HepG2 (cell line): ENCODE results near the gene SMOC1. TPM values are rescaled to one million over a fixed set of nuclear protein-coding genes. Genes with fewer than 3 reads are reported as not detected.

ENCODE experiments used
- ETV5 ChIP-seq: IDR thresholded peaks from 2 replicates; pipeline ENCODE4 v1.6.1; 2018; ENCODE audit warnings: missing biosample characterization, missing genetic modification reagents, inconsistent platforms, borderline replicate concordance
- FOSL1 ChIP-seq: sonication (generic); formaldehyde crosslinking; IDR thresholded peaks from 2 replicates; pipeline ENCODE4 v1.9.0; 2021; ENCODE audit warnings: missing genetic modification reagents, borderline replicate concordance
- MTF1 ChIP-seq: sonication (generic); formaldehyde crosslinking; IDR thresholded peaks from 2 replicates; pipeline ENCODE4 v1.5.0; 2020; ENCODE audit warnings: missing genetic modification reagents
- polyA plus RNA-seq, 8 experiments: library from polyadenylated mRNA; depleted of rRNA in 3 of 8; stranded (reverse) in 7 of 8; unstranded in 1 of 8; fragments of >200 nt; fragmentation: Illumina TruSeq in 4 of 8; extraction: Trizol in 4 of 8; gene quantifications; 2 replicates each; pipeline versions ENCODE4 v1.2.1 to v1.2.3, GENCODE V29; 2011 to 2016; ENCODE audit warnings: low read depth in 4 of 8, missing spikeins in 1 of 8, mixed read lengths in 1 of 8; ENCODE audit not compliant: insufficient read depth in 1 of 8
- total RNA-seq, 5 experiments: library from RNA; depleted of rRNA; stranded (reverse); fragments of >200 nt; fragmentation: Illumina TruSeq; extraction: Trizol; gene quantifications; 2 replicates each; pipeline ENCODE4 v1.2.3, GENCODE V29; 2016; ENCODE audit warnings: low read depth in 1 of 5
- TF ChIP-seq, protein P1 (sequence below): IDR thresholded peaks from 2 replicates; pipeline ENCODE4 v1.6.1; 2016; ENCODE audit warnings: low read depth
- TF ChIP-seq, protein P2 (sequence below): IDR thresholded peaks from 2 replicates; pipeline ENCODE4 v1.6.1; 2016; ENCODE audit warnings: mild to moderate bottlenecking
- TF ChIP-seq, protein P3 (sequence below): sonication (generic); formaldehyde crosslinking; IDR thresholded peaks from 2 replicates; pipeline ENCODE4 v1.9.0; 2021; ENCODE audit warnings: mild to moderate bottlenecking, missing genetic modification reagents

SMOC1 gene
- total and polyA plus RNA-seq, 2 of the 13 experiments (the other 11 are each of a cell fraction or from before 2014, with no cell fraction given): 17.8 to 35.6 TPM

DNA sequence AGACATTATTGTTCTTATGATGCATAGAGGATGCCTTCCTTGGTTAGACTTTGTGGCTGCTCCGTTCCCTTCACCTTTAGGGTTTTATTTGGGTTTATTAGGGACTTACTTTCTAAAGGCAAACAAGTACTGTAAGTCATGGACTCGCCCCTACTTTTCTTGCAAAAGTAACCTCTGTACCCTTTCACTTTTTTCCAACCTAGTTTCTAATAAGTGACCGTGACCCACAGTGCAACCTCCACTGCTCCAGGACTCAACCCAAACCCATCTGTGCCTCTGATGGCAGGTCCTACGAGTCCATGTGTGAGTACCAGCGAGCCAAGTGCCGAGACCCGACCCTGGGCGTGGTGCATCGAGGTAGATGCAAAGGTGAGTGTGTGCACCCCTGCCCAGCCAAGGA, 72.7 kb downstream of the SMOC1 start (continued):
- TF ChIP-seq, protein P1, sequence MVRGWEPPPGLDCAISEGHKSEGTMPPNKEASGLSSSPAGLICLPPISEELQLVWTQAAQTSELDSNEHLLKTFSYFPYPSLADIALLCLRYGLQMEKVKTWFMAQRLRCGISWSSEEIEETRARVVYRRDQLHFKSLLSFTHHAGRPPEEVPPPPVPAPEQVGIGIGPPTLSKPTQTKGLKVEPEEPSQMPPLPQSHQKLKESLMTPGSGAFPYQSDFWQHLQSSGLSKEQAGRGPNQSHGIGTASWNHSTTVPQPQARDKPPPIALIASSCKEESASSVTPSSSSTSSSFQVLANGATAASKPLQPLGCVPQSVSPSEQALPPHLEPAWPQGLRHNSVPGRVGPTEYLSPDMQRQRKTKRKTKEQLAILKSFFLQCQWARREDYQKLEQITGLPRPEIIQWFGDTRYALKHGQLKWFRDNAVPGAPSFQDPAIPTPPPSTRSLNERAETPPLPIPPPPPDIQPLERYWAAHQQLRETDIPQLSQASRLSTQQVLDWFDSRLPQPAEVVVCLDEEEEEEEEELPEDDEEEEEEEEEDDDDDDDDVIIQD (CRISPR knock-in tag): no peak
- TF ChIP-seq ETV5 (no peak), MTF1 (CRISPR knock-in tag) (no peak), FOSL1 (CRISPR knock-in tag) (no peak)
- TF ChIP-seq, protein P2, sequence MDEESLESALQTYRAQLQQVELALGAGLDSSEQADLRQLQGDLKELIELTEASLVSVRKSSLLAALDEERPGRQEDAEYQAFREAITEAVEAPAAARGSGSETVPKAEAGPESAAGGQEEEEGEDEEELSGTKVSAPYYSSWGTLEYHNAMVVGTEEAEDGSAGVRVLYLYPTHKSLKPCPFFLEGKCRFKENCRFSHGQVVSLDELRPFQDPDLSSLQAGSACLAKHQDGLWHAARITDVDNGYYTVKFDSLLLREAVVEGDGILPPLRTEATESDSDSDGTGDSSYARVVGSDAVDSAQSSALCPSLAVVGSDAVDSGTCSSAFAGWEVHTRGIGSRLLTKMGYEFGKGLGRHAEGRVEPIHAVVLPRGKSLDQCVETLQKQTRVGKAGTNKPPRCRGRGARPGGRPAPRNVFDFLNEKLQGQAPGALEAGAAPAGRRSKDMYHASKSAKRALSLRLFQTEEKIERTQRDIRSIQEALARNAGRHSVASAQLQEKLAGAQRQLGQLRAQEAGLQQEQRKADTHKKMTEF: no peak
- TF ChIP-seq, protein P3, sequence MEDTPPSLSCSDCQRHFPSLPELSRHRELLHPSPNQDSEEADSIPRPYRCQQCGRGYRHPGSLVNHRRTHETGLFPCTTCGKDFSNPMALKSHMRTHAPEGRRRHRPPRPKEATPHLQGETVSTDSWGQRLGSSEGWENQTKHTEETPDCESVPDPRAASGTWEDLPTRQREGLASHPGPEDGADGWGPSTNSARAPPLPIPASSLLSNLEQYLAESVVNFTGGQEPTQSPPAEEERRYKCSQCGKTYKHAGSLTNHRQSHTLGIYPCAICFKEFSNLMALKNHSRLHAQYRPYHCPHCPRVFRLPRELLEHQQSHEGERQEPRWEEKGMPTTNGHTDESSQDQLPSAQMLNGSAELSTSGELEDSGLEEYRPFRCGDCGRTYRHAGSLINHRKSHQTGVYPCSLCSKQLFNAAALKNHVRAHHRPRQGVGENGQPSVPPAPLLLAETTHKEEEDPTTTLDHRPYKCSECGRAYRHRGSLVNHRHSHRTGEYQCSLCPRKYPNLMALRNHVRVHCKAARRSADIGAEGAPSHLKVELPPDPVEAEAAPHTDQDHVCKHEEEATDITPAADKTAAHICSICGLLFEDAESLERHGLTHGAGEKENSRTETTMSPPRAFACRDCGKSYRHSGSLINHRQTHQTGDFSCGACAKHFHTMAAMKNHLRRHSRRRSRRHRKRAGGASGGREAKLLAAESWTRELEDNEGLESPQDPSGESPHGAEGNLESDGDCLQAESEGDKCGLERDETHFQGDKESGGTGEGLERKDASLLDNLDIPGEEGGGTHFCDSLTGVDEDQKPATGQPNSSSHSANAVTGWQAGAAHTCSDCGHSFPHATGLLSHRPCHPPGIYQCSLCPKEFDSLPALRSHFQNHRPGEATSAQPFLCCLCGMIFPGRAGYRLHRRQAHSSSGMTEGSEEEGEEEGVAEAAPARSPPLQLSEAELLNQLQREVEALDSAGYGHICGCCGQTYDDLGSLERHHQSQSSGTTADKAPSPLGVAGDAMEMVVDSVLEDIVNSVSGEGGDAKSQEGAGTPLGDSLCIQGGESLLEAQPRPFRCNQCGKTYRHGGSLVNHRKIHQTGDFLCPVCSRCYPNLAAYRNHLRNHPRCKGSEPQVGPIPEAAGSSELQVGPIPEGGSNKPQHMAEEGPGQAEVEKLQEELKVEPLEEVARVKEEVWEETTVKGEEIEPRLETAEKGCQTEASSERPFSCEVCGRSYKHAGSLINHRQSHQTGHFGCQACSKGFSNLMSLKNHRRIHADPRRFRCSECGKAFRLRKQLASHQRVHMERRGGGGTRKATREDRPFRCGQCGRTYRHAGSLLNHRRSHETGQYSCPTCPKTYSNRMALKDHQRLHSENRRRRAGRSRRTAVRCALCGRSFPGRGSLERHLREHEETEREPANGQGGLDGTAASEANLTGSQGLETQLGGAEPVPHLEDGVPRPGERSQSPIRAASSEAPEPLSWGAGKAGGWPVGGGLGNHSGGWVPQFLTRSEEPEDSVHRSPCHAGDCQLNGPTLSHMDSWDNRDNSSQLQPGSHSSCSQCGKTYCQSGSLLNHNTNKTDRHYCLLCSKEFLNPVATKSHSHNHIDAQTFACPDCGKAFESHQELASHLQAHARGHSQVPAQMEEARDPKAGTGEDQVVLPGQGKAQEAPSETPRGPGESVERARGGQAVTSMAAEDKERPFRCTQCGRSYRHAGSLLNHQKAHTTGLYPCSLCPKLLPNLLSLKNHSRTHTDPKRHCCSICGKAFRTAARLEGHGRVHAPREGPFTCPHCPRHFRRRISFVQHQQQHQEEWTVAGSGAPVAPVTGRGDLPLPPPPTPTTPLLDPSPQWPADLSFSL (CRISPR knock-in tag): no peak
